8988T (cell line): ENCODE measurements around the gene UBQLN3.

Source experiments
- DNase-seq: peaks from one replicate; pipeline ENCODE4 v3.0.0; 2011

The UBQLN3 gene

GRCh38 chr11:5504403-5504921 lies 5.3 kb downstream of the UBQLN3 start:
- DNase-seq = no peak

DNA sequence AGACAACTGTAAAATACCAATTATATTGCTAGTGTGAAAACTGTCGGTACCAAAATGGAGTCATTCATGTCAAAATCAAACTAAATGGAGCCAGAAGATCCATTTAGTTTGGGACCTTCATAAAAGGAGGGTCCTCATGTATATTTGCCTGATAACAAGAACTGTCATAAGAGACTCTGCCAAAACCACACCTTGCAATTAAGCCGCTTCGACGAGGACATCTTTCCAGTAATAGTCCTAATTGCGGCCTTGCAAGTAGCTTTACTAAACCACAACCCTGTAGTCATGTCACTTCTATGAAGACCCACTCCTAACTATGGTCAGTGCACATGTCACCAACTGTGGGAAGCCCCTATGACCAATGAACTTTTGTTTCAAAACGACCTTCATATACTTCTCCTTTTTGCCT lies 9.4 kb downstream of the UBQLN3 start:
- no peak for DNase-seq

- no peak for DNase-seq
Observed at GRCh38 chr11:5499671-5500070, 10.1 kb downstream of the UBQLN3 start.

DNA sequence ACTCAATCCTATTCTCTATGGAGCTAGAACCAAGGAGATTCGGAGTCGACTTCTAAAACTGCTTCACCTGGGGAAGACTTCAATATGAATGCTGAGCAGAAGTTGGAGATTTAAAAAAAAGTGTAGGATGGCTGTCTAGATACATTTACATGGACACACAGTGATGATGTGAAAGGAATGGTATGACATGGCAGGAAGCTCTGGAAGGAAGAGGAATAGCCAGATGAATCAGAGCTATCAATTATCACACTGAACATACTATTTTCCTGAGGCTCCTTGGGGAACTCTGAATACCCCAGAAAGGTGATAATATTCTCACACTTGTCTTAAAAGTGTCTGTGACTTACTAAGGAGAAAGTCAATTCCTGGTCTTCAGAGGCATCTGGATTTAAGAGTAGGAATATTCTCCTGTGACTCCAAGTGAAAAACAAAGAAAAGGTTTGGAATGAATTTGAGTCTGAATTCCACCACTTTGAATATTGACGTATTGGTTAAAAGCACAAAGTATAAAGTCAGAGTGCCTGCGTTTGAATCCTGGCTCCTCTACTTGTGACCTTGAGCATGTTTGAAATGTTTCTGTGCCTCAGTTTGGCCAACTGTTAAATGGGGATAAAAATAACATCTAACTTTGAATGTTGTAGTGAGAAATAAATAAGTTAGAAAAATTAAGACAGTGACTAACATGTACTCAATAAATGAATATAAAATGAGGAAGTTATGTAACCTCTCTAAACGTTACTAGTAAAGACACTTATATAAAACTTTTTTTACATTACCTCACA lies 20.0 kb downstream of the UBQLN3 start:
- DNase-seq = no peak

GRCh38 chr11:5488798-5489399 lies 20.9 kb downstream of the UBQLN3 start:
- DNase-seq = no peak

DNA sequence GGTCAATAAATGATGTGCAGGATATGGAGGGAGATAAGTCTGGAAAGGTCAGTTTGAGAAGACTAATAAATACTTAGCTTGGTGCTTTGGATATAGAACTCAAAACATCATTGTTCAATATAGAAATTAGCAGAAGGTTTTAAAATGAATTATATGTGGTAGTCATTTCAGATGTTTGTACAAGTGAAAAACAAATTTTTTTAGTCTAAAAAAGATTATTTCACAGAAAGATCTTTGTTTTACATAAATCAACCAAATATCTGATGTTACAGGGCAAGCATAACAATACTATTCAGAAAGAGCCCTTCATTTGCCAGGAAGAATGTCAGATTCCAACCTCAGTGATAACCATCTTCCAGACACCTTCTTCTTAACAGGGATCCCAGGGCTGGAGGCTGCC lies 21.4 kb downstream of the UBQLN3 start, which contains the start of gene OR52D1:
Gene OR52D1, plus strand, starts transcription at position 301 of the 400 bp plus-strand sequence. Its CDS starts 22 bp downstream, at position 323.
- no peak for DNase-seq

DNA sequence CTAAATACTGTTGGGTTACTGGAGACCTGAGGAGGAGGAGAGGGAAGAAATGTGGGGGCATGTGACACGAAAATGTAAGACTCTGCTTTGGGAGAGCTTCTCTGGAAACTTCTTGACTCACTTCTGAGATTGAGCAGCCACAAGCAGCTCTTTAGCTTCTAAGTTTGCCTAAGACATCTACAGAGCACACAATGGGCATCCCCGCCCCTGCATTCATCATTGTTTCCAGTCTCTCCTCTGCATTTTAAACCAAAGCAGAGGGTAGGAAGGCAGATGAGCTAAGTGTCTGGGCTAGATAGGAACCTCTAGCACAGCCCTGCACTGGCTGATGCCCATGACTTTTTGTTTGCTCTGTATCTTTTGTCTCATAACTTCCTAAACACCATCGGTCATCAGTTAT lies 23.3 kb downstream of the UBQLN3 start:
- no peak for DNase-seq

DNA sequence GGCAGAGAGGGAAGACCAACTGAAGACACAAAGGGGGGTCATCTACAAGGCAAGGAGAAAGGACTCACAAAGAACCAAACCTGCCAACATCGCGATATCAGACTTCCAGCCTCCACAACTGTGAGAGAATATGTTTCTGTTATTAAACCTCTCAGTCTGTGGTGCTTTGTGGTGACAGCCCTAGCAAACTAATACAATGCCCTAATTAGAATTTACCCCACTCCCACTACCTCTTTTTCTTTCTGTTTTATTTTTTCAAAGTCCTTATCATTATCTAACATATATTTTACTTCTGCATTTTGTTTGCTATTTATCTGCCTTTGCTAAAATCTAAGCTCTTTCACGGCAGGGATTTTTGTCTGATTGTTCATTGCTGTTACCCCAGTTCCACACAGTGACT lies 23.8 kb downstream of the UBQLN3 start:
- DNase-seq = no peak

DNA sequence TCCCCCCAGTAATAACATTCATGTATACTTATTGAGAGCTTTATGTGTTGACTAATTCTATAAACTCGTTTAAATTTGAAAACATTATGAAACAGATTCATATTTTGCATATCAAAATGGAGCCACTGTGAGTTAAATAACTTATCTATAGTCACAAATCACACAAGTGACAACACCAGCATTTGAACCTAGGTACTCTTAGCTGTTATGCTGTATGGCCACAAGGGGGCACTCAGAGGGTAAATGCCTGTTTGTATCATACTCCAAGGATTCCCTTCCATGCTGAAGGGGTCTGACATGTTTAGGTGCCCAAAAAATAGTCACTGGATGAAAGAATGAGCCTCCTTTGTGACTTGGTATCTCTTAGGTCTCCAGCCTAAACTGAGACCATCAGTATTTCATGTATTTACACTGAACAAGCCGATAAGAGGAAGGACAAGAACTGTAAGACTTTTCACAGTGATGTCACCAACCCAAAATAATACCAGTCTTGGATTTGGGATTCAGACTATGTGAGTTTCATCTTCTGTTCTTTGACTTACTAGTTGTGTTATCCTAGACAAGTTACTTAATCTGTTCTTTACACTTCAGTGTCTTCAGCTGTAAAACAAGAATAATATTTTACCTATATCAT lies 33.5 kb downstream of the UBQLN3 start:
- peak; percentile 21 for DNase-seq

GRCh38 chr11:5473921-5474320 lies 35.8 kb downstream of the UBQLN3 start:
- no peak for DNase-seq

DNA sequence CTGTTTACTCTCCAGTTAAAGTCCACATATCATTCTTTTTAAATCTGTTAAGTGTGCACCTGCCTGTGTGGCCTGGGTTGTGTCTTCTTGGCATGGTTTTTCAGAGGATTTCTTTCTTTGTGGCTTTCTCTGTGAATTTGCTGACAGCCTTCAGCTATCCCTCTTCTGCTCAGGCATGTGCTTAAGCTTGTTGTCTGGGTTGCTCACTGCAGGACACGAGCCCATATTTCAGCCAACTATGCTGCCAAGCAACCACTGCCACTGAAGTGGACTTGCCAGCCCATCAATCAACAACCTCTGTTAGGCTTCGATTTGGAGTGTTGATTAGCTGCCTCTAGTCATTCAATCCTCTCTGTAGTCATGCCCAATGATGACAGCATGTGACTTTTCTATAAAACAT lies 42.2 kb downstream of the UBQLN3 start:
- DNase-seq = no peak

GRCh38 chr11:5460983-5461621 lies 48.7 kb downstream of the UBQLN3 start:
- DNase-seq = no peak
